Measurements from ENCODE around the gene CMPK1.
"Not testable (repeated sequence)": the region's sequence is repeated elsewhere in the genome, so short reads cannot be mapped to it uniquely, and the experiment has no call there.

GRCh38 chr1:47346979-47347378, 13.4 kb downstream of the CMPK1 start:
- TF ChIP-seq SNAI2 (CRISPR knock-in tag; IDR thresholded peaks at IDR 0.05); TOX (CRISPR knock-in tag; IDR thresholded peaks at IDR 0.05; ENCODE audit: borderline replicate concordance); ISL1 (CRISPR knock-in tag; IDR thresholded peaks at IDR 0.05); ZNF8 (CRISPR knock-in tag; IDR thresholded peaks at IDR 0.05); ESRRG (CRISPR knock-in tag; IDR thresholded peaks at IDR 0.05); ZFP30 (CRISPR knock-in tag; IDR thresholded peaks at IDR 0.05); ARNTL (CRISPR knock-in tag; IDR thresholded peaks at IDR 0.05; ENCODE audit: borderline replicate concordance, low read depth); GLIS3 (CRISPR knock-in tag; IDR thresholded peaks at IDR 0.05); ZNF70 (CRISPR knock-in tag; IDR thresholded peaks at IDR 0.05); BACH2 (CRISPR knock-in tag; IDR thresholded peaks at IDR 0.05; ENCODE audit: borderline replicate concordance): not testable (repeated sequence)
- TF ChIP-seq, protein P1, sequence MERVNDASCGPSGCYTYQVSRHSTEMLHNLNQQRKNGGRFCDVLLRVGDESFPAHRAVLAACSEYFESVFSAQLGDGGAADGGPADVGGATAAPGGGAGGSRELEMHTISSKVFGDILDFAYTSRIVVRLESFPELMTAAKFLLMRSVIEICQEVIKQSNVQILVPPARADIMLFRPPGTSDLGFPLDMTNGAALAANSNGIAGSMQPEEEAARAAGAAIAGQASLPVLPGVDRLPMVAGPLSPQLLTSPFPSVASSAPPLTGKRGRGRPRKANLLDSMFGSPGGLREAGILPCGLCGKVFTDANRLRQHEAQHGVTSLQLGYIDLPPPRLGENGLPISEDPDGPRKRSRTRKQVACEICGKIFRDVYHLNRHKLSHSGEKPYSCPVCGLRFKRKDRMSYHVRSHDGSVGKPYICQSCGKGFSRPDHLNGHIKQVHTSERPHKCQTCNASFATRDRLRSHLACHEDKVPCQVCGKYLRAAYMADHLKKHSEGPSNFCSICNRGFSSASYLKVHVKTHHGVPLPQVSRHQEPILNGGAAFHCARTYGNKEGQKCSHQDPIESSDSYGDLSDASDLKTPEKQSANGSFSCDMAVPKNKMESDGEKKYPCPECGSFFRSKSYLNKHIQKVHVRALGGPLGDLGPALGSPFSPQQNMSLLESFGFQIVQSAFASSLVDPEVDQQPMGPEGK (CRISPR knock-in tag; IDR thresholded peaks at IDR 0.05; ENCODE audit: borderline replicate concordance) = not testable (repeated sequence)
- TF ChIP-seq, protein P2, sequence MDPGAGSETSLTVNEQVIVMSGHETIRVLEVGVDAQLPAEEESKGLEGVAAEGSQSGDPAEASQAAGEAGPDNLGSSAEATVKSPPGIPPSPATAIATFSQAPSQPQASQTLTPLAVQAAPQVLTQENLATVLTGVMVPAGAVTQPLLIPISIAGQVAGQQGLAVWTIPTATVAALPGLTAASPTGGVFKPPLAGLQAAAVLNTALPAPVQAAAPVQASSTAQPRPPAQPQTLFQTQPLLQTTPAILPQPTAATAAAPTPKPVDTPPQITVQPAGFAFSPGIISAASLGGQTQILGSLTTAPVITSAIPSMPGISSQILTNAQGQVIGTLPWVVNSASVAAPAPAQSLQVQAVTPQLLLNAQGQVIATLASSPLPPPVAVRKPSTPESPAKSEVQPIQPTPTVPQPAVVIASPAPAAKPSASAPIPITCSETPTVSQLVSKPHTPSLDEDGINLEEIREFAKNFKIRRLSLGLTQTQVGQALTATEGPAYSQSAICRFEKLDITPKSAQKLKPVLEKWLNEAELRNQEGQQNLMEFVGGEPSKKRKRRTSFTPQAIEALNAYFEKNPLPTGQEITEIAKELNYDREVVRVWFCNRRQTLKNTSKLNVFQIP (CRISPR knock-in tag; IDR thresholded peaks at IDR 0.05; ENCODE audit: borderline replicate concordance, low read depth) = not testable (repeated sequence)
- TF ChIP-seq, protein P3, sequence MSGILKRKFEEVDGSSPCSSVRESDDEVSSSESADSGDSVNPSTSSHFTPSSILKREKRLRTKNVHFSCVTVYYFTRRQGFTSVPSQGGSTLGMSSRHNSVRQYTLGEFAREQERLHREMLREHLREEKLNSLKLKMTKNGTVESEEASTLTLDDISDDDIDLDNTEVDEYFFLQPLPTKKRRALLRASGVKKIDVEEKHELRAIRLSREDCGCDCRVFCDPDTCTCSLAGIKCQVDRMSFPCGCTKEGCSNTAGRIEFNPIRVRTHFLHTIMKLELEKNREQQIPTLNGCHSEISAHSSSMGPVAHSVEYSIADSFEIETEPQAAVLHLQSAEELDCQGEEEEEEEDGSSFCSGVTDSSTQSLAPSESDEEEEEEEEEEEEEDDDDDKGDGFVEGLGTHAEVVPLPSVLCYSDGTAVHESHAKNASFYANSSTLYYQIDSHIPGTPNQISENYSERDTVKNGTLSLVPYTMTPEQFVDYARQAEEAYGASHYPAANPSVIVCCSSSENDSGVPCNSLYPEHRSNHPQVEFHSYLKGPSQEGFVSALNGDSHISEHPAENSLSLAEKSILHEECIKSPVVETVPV (CRISPR knock-in tag; IDR thresholded peaks at IDR 0.05) = not testable (repeated sequence)
